RWPE2 (cell line): ENCODE data around the gene HK1.
A peak's percentile ranks its signal among the peaks of the same experiment; 100 is the strongest.

Experiments
- ATAC-seq: fragments of 200-7000 bp; cut with Tn5 transposase; 3 replicates; pipeline ENCODE4 v1.9.1; 2021; ENCODE audit warnings: low read depth
- DNase-seq: peaks from one replicate; pipeline ENCODE4 v3.0.0-alpha.2; 2020; ENCODE audit warnings: low spot score
- H3K27ac ChIP-seq: fragments of 450-650 bp; 2 replicates; pipeline ENCODE4 v1.5.1; 2017; ENCODE audit warnings: mild to moderate bottlenecking; ENCODE audit not compliant: poor library complexity, severe bottlenecking
- H3K27me3 ChIP-seq: fragments of 250-450 bp; sonication (Bioruptor Pico); 2 replicates; pipeline ENCODE4 v1.5.1; 2021; ENCODE audit warnings: mild to moderate bottlenecking, moderate library complexity; ENCODE audit not compliant: insufficient read depth, poor library complexity, severe bottlenecking
- H3K36me3 ChIP-seq: fragments of 250-450 bp; sonication (Bioruptor Pico); 2 replicates; pipeline ENCODE4 v1.5.1; 2020; ENCODE audit warnings: low read depth, mild to moderate bottlenecking, moderate library complexity
- H3K4me1 ChIP-seq: fragments of 250-450 bp; sonication (Bioruptor Pico); 2 replicates; pipeline ENCODE4 v1.5.1; 2021; ENCODE audit warnings: mild to moderate bottlenecking, moderate library complexity; ENCODE audit not compliant: insufficient read depth, poor library complexity, severe bottlenecking
- H3K4me3 ChIP-seq: fragments of 250-450 bp; sonication (Bioruptor Pico); 2 replicates; pipeline ENCODE4 v1.5.1; 2021; ENCODE audit warnings: mild to moderate bottlenecking, moderate library complexity; ENCODE audit not compliant: severe bottlenecking
- H3K9me3 ChIP-seq: fragments of 250-450 bp; sonication (Bioruptor Pico); 2 replicates; pipeline ENCODE4 v1.5.1; 2021; ENCODE audit warnings: mild to moderate bottlenecking, moderate library complexity; ENCODE audit not compliant: severe bottlenecking
- CTCF ChIP-seq: fragments of 450-650 bp; IDR thresholded peaks from one replicate; pipeline ENCODE4 v1.5.1; 2017; ENCODE audit warnings: mild to moderate bottlenecking, moderate library complexity; ENCODE audit not compliant: poor library complexity, severe bottlenecking

Gene HK1

DNA sequence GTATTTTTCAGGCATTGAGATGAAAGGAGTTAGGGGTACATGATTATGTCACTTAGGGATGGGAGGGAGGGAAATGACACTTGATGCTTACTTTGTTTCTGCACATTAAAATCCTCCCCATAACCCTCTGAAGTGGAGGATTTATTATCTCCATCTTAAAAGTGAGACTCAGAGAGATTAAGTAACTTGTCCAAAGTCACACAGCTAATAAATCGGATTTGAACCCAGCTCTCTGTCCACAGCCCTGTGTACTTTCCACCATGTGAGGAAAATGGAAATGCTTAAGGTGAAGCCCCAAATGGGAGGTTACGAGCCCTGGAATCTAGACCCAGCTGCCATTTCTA lies 58.6 kb downstream of the HK1 start:
- no peak for DNase-seq
- TF ChIP-seq CTCF, result no peak
- no peaks in the 10 kb centered on the region for H3K27me3 ChIP-seq
- no peaks in the 10 kb centered on the region for H3K9me3 ChIP-seq
- peaks cover 16% of the 10 kb centered on the region for H3K36me3 ChIP-seq
- H3K4me1 ChIP-seq, result peaks cover 74% of the 10 kb centered on the region
- H3K27ac ChIP-seq, result peak overlapping the region; percentile 97
- H3K4me3 ChIP-seq, result no peak overlapping the region
- ATAC-seq, result no peak

DNA sequence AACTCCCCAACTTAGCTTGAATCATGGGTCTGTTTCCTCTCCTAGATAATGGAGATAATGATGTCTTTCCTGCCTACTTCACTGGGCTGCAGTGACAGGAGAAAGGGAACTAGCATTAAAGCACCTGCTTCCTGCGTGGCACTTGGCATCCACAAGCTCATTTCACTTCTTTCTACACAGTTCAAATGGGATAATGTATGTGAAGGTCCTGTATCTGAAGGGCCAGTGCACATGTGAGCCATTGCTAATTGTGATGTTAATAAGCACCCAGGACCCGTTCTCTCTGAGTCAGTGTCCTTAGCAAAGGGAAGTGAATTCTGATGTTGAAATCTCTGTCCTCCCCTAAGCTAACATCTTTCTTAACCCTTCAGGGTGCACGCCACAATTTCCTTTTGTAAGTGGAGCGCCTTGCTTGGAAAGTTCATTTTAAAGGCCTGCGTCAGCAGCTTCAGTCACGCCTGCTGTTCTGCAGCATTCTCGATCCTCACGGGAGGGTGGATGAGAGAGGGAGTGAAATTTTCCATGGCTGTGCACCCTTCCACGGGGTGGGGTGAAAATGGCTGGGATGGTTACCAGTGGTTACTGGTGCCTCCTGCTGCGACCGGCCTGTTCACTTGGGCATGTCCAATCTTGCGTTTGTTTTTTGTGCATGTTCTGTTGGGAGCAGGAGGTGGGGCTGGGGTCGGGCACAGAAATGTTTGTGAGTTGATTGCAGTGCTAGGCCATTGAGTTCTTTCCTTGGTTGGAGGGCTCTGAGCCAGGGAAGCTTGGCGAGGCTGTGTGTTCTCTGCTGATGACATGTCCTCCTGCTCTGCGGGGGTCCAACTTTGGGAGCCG lies 59.2 kb downstream of the HK1 start:
- Histone ChIP-seq H3K9me3 (no peaks in the 10 kb centered on the region), H3K4me1 (peaks cover 68% of the 10 kb centered on the region), H3K4me3 (no peak overlapping the region), H3K27me3 (no peaks in the 10 kb centered on the region), H3K27ac (peak overlapping the region; percentile 97), H3K36me3 (peaks cover 12% of the 10 kb centered on the region)
- peak; percentile 87 for DNase-seq
- TF ChIP-seq CTCF, result no peak
- ATAC-seq, result peak; percentile 76

GRCh38 chr10:69338133-69338456 lies 59.8 kb downstream of the HK1 start:
- Histone ChIP-seq H3K27me3 (no peaks in the 10 kb centered on the region), H3K27ac (peak overlapping the region; percentile 97), H3K4me1 (peaks cover 62% of the 10 kb centered on the region), H3K36me3 (peaks cover 7% of the 10 kb centered on the region), H3K4me3 (peak overlapping the region; percentile 2), H3K9me3 (no peaks in the 10 kb centered on the region)
- ATAC-seq (0 out of 3 replicates have a peak, but pooled peaks have one; percentile 1), DNase-seq (no peak)
- TF ChIP-seq CTCF, result no peak

DNA sequence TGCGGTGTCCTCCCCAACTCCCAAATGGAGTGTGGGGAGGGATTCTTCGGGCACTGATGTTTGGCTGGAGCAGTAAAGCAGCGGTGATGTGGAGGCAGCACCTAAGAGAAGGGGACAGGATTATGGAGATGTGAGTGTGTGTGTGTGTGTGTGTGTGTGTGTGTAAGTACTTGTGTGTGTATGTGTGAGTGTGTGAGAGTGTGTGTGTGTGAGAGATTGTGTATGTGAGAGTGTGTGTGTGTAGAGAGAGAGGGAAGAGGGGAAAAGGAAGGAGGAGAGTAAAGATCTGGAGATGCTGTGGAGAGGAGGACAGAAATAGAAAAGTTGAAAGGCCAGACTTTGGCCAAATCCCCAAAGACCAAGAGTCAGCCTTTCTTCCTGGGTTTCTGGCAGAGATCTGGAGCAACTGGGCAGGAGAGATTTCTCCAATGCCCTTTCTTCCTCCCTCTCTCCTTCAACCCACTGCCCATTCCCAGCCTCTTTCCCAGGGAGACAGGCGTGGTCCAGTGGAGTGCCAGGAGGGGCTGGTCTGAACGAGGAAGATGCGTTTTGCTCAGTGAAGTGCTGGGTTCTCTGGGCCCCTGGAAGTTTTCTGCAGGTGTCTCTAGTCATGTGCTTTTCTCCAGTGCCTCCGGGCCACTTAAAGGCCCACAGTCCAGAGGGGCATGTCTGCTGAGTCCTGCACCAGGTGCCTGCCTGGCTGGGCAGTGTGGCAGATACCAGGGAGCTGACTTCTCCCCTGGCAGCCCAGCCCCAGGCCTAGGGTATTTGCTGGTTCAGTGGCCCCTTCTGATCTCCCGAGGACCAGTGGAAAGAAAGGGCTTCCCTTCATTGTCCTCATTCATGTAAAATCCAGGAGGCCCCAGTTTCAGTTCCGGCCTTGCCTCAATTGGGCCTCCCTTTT lies 60.5 kb downstream of the HK1 start:
- Histone ChIP-seq H3K4me3 (peak overlapping the region; percentile 2), H3K9me3 (no peaks in the 10 kb centered on the region), H3K27me3 (no peaks in the 10 kb centered on the region), H3K27ac (peak overlapping the region; percentile 97), H3K4me1 (peaks cover 55% of the 10 kb centered on the region), H3K36me3 (peaks cover 12% of the 10 kb centered on the region)
- no peak for ATAC-seq
- no peak for TF ChIP-seq CTCF
- DNase-seq, result no peak
